Activated naive CD4-positive, alpha-beta T cell treated with anti-CD3 and anti-CD28 coated beads, Interleukin-2, amount 50 U/mL, for 16 hours (primary cell): Measurements from ENCODE around the gene NIPAL3.
"Not testable (repeated sequence)": the region's sequence is repeated elsewhere in the genome, so short reads cannot be mapped to it uniquely, and the experiment has no call there.

Source experiments
- DNase-seq: peaks from one replicate; pipeline ENCODE4 v3.0.0-alpha.2; 2020

NIPAL3 gene

GRCh38 chr1:24425441-24425840 lies 9.8 kb downstream of the NIPAL3 start:
- DNase-seq, result no peak

GRCh38 chr1:24425922-24426321 lies 10.3 kb downstream of the NIPAL3 start:
- no peak for DNase-seq

- no peak for DNase-seq
Measured at GRCh38 chr1:24426744-24427544, 11.3 kb downstream of the NIPAL3 start.

- no peak for DNase-seq
Measured at GRCh38 chr1:24427545-24427862, 11.9 kb downstream of the NIPAL3 start.

DNA sequence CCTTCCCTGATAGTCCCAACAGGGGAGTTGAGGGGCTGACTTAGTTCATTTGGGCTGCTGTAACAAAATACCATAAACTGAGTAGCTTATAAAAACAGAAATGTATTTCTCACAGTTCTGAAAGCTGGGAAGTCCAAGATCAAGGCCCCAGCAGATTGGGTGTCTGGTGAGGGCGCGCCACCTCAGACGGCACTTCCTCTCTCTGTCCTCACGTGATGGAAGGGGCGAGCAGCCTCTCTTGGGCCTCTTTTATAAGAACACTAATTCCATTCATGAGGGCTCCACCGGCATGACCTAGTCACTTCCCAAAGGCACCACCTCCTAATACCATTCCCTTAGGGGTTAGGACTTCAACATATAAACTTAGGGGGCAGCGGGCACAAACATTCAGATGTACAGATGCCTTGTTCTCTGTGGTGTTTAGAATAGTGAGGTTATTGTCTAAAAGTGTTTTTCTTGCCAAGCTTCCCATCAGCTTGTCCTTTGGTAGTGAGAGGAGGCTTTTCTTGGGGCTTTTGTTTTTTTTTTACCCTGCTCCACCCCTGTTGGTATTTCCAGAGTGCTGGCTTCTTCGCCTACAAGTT lies 20.3 kb downstream of the NIPAL3 start:
- DNase-seq, result no peak

DNA sequence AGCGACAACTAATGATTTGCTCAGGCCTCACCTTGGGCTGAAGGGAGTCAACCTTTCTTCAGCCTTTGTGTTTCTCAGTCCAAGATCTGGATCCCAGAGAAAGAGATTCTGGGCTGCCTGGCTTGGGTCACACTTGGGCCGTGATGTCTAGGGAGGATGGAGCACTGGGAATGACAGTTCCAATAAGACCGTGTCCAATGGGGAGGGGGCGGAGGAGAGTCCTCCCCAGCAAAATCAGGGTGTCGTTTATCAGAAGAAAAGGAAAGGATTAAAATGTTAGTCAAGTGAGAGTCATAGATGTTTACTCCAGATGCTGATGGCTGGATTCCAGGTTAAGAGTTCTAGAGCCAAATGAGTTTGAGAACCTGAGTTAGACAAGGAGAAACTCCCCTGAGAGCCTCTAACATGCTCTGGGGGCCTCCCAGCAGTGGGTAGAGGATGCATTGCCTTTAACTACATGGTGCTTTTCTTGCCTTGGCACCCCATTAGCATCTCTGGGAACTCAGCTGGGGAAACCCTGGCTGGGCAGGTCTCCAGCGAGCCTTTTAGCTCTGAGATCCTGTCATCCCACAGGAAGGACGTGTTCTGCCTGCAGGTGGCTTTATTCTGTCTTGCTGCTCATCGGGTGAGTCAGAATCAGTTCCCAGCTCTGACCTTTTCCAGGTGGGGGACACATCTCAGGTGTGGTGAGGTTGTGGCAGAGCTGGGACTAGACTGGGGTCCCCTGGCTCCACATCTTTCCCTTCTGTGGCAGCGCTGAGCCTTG lies 22.2 kb downstream of the NIPAL3 start:
- DNase-seq, result no peak

DNA sequence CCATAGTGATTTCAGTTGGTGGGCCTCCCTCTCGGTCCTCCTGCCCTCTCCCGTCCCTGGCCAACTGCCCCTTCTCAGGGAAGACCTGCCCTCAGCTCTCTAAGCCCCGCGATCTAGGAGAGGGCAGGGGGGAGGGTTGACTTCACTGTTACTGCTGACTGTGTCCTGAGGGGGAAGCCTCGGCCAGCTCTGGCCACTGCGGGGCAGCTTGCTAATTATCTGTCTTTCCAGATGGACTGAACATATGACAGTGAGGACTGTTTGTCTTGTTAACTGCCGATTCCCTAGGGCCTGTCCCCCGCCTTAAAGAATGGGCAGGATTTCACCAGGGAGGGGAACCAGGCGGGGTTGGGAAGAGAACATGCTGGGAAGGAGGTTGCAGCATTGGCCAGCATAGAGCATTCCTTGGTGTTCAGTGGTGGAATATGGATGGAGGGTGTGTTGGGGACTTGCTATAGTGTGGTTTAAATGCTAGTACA lies 22.9 kb downstream of the NIPAL3 start:
- DNase-seq, result no peak

DNA sequence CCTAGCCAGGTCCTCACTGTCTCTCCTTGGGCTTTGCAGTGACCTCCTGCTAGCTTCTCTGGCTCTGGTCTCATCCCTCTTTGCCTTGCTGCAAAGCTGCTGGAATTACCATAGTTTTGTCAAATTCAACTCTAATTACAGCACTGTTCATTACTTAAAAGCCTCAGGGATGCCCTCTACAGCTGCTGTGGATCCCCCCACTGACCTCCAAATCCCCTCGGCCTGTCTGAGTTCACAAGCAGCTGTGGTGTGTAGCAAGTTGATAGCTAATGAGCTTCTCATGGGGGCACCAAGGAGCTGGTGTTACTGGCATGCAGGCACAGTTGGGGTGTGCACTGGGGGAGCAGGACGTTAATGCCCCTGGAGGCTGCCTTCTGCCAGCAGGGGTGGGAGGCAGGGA lies 24.8 kb downstream of the NIPAL3 start:
- no peak for DNase-seq

GRCh38 chr1:24441480-24441879 lies 25.9 kb downstream of the NIPAL3 start:
- DNase-seq, result no peak

GRCh38 chr1:24441996-24442668 lies 26.5 kb downstream of the NIPAL3 start:
- no peak for DNase-seq

DNA sequence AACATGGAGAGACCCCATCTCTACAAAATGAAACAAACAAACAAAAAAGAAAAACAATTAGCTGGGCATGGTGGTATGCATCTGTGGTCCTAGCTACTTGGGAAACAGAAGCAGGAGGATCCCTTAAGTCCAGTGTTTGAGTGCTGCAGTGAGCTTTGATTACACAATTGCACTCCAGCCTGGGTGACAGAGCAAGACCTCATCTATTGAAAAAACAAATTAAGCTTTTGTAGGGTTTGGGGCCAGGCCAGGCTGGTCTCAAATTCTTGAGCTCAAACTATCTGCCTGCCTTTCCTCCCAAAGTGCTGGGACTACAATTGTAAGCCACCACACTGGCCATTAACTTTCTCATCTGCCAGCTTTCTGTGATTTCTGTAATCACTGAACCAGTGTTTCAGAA lies 27.2 kb downstream of the NIPAL3 start:
- no peak for DNase-seq

DNA sequence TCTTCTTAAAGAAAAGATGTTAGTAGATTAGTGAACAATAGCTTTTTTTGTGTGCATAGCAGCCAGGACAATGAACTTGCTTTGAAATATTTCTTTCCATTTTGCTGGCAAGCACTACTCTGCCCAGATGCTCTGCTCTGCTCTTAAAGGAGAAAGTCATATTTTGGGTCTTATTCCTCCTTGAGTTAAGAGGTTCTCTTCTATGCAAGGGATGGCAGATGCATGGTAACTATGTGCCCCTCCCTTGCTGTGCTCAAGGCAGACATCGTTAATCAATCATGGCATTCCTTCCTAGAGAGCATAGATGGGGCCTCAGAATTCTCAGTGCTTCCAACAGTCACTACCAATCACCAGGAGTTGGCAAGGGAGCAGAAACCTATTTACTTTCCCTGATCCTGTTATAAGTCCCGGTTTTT lies 27.6 kb downstream of the NIPAL3 start:
- no peak for DNase-seq

DNA sequence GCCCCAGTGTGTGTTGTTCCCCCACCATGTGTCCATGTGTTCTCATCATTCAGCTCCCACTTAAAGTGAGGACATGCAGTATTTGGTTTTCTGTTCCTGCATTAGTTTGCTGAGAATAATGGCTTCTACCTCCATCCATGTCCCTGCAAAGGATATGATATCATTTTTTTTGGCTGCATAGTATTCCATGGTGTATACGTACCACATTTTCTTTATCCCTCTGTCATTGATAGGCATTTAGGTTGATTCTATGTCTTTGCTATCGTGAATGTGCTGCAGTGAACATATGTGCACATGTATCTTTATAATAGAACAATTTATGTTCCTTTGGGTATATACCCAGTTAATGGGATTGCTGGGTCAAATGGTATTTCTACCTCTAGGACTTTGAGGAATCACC lies 30.8 kb downstream of the NIPAL3 start:
- DNase-seq, result not testable (repeated sequence)

- DNase-seq, result no peak
Measured at GRCh38 chr1:24450316-24450715, 34.7 kb downstream of the NIPAL3 start.

GRCh38 chr1:24450857-24451397 lies 35.3 kb downstream of the NIPAL3 start:
- no peak for DNase-seq

GRCh38 chr1:24451746-24452145 lies 36.1 kb downstream of the NIPAL3 start:
- DNase-seq, result no peak

GRCh38 chr1:24452922-24453485 lies 37.4 kb downstream of the NIPAL3 start:
- DNase-seq, result no peak

DNA sequence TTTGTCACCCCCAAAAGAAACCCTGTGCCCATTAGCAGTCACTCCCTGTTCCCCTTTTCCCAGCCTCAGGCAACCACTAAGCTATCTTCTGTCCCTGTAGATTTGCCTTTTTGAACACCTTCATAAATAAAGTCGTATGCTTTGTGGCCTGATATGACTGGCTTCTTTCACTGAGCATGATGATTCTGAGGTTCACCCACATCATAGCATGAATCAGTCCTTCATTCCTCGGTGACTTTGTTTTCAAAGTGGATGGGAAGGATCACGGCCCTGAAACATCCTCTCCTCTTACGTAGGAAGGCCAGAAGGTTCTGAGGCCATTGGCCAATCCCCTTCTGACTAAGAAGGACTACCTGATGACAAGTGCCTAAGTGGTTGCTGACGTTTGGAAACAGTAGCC lies 39.1 kb downstream of the NIPAL3 start:
- no peak for DNase-seq

GRCh38 chr1:24455272-24455671 lies 39.7 kb downstream of the NIPAL3 start:
- DNase-seq, result no peak

DNA sequence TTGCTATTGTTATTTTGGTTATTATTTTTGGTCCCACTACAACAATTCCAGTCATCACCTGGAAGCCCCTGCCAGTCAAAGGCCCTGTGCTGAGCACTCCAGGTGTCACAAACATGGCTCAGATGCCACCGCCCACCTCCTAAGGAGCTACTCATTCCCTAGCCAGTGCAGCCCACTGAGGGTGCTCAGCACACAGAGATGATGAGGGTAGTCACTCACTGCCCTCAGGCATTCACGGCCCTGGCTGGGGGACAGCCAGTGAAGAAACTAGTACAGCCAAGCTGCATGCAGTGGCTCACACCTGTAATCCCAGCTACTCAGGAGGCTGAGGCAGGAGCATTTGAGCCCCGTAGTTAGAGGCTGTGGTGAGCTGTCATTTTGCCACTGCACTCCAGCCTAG lies 42.3 kb downstream of the NIPAL3 start:
- DNase-seq, result no peak

DNA sequence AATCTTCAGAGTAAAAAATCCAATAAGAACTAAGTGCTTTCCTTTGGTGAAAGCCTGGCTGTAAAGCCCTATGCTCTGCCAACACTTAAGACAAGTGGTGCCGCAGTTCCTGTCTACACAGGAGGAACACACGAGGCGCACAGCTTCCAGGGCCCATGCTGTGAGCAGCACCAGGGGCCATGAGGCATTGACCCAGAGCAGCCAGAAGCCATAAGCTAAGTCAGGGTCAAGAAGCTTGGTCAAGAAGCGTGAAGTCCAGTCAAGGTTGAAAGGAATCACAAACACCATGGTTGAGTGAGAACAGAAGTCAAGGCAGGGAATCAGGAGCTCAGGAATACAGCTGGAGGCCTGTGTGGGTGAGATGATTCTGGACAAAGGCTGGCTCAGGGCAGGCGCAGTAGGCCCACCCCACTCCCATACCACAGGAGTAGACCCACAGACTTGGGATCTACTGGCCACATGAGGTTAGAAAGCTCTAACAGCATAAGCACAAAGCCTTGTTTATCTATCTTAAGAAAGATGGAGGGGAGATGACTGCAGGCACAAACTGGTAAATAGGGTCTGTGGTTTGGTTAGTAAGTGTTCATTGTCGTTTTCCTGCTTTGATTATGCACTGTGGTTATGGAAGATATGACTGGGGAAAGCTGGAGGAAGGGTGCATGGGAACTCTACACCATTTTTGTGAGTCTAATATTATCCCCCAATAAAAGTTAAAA lies 44.1 kb downstream of the NIPAL3 start:
- DNase-seq, result no peak

DNA sequence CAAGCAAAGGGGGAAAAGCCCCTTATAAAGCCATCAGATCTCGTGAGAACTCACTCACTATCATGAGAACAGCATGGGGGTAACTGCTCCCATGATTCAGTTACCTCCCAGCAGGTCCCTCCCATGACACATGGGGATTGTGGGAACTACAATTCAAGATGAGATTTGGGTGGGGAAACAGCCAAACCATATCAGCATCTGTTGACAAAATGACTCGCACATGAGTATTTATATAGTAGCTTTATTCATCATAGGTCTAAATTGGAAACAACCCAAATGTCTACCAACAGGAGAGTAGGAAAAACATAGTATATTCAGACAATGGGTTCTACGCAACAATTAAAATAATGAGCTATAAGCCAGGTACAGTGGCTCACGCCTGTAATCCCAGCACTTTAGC lies 46.5 kb downstream of the NIPAL3 start:
- DNase-seq, result not testable (repeated sequence)
